ENCODE data around the gene SAE1. TPM values are rescaled to one million over a fixed set of nuclear protein-coding genes. Genes with fewer than 3 reads are reported as not detected.

The SAE1 gene
- total and polyA plus RNA-seq, 2 donors from 2014 or later: 39.5 to 49.4 TPM

DNA sequence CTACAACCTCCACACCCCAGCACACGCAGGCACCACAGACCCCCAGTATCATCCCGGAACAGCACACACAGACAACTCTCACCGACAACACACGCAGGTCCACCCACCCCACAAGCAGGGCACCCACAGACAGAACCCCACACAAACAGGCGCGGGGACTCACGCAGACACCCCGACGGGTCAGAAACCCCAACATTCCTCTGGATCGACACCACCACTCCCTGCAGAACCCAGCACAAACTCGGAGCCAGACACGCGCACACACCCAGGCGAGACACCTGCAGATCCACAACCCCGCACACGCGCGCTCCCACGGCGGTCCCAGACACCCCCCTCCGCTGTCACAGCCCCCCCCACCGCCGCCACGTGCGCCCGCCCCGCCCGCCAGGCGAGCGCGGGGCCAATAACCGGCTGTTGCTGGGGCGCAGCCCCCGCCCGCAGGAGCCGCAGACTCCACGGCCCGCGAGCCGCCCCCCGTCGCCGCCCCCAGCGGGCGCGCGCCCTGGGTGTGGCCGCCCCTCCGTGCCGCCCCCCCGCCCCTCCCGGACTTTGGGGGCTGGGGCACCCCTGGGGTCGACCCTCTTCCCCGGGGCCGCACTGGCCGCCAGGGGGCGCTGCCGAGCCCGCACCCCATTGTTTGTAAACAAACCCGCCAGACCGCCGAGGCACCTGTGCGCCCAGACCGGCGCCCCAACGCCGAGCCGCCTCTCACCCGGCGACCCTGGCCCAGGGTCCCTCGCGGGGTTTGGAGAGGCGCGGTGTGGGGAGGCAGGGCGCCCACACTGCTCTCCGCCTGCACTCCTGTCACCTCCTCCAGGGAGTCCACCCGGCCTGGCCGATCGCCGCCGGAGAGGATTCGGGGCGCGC is 99.7 kb downstream of the SAE1 start:
- peak overlapping the region; percentile 67 to 99 for H3K27ac ChIP-seq (ENCODE audit: low read depth in 2 of 2, low read length in 2 of 2)
- peaks cover 10% of the 10 kb centered on the region for H3K27me3 ChIP-seq (ENCODE audit: control insufficient read depth, insufficient read depth, low read length)
- H3K4me3 ChIP-seq (ENCODE audit: low read length in 3 of 3): peak overlapping the region; percentile 53 to 76 (median 62)
- H3K4me1 ChIP-seq (ENCODE audit: control insufficient read depth in 2 of 3, insufficient read depth in 2 of 3, low read depth in 1 of 3, low read length in 3 of 3): peaks cover 2 to 37% (median 14%) of the 10 kb centered on the region in 3 donors
- DNase-seq (peak in 4 of 5 donors; percentile 50 to 89 (median 71)), FAIRE-seq (no peak)
- no peaks in the 10 kb centered on the region for H3K9me3 ChIP-seq (ENCODE audit: control insufficient read depth in 2 of 3, insufficient read depth in 1 of 3, low read length in 3 of 3)
- H3K9ac ChIP-seq (ENCODE audit: low read length in 3 of 3): peak overlapping the region; percentile 15 to 67 (median 20)
- intact Hi-C loops (cut with DNase I): loop anchor here (10.0 kb wide), 1 partner anchor 75 kb away; no protein-coding TSS in a partner anchor
- H3K36me3 ChIP-seq (ENCODE audit: control insufficient read depth in 2 of 3, insufficient read depth in 3 of 3, low read length in 3 of 3): no peaks in the 10 kb centered on the region
- TF ChIP-seq, protein P1, sequence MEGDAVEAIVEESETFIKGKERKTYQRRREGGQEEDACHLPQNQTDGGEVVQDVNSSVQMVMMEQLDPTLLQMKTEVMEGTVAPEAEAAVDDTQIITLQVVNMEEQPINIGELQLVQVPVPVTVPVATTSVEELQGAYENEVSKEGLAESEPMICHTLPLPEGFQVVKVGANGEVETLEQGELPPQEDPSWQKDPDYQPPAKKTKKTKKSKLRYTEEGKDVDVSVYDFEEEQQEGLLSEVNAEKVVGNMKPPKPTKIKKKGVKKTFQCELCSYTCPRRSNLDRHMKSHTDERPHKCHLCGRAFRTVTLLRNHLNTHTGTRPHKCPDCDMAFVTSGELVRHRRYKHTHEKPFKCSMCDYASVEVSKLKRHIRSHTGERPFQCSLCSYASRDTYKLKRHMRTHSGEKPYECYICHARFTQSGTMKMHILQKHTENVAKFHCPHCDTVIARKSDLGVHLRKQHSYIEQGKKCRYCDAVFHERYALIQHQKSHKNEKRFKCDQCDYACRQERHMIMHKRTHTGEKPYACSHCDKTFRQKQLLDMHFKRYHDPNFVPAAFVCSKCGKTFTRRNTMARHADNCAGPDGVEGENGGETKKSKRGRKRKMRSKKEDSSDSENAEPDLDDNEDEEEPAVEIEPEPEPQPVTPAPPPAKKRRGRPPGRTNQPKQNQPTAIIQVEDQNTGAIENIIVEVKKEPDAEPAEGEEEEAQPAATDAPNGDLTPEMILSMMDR (IDR thresholded peaks at IDR 0.05; ENCODE audit: borderline replicate concordance, extremely low read depth, insufficient read depth): peak; percentile 53

DNA sequence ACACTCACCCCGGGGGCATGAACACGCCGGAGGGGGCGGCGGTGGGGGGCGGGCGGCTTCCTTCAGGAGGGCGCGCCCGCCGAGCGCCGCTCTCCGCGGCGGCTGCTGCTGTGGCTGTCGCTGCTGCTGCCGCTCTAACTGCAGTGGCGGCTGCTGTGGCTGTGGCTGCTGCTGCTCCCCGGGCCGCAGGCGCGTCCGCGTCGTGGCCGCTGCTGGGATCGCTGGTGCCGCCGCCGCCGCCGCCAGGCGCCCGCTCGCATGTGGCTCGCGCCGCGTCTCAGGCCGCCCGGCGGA is 100.2 kb downstream of the SAE1 start, which contains the start of gene BBC3:
TSS of gene BBC3 (minus strand) at position 279 of the 294 bp plus-strand sequence. CDS start 2,768 bp downstream, outside the sequence.
- peak within 1 kb of the TSS; percentile 67 to 99 for H3K27ac ChIP-seq (ENCODE audit: low read depth in 2 of 2, low read length in 2 of 2)
- no peak for DNase-seq

DNA sequence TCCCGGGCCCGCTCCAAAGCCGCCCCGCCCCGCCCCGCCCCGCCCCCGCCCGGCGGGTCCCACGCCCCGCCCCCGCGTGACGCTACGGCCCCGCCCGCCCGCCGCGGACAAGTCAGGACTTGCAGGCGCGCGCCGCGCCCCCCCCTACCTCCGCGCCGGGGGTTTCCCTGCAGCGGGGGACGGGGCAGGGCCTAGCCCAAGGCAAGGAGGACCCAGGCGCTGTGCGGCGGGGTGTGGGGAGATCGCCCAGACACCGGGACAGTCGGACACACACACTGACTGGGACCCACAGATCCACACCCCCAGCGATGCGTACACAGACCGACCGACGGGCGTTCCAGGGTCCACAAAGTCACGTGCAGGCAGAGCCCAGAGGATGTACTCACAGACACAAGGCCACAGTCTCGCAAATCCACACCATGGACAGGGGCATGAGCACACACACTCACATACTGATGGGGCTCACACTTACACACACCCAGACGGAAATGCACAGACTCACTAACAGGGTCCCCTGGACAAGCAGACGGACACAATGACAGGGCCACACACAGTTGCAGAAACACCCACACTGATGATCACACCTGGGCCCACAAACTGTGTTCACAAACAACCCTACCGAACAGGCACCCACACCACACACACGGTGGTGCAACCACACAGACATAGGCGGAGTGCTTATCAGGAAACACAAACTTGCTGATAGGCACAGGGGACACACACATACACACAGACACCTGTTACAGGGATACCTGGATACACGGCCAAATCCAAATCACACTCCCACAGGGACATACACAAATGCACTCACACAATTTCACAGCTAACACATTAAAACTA is 100.8 kb downstream of the SAE1 start:
- peaks cover 2 to 37% (median 13%) of the 10 kb centered on the region in 3 donors for H3K4me1 ChIP-seq (ENCODE audit: control insufficient read depth in 2 of 3, insufficient read depth in 2 of 3, low read depth in 1 of 3, low read length in 3 of 3)
- intact Hi-C loops (cut with DNase I): loop anchor here (10.0 kb wide), 1 partner anchor 77 kb away; no protein-coding TSS in a partner anchor
- TF ChIP-seq, protein P1 (IDR thresholded peaks at IDR 0.05; ENCODE audit: borderline replicate concordance, extremely low read depth, insufficient read depth): no peak

More for the DNA sequence above, 100.2 kb downstream of the SAE1 start, which contains the start of gene BBC3:
- Histone ChIP-seq H3K4me1 (ENCODE audit: control insufficient read depth in 2 of 3, insufficient read depth in 2 of 3, low read depth in 1 of 3, low read length in 3 of 3) (peaks cover 2 to 37% (median 14%) of the 10 kb centered on the region in 3 donors), H3K9ac (ENCODE audit: low read length in 3 of 3) (peak within 1 kb of the TSS; percentile 15 to 81 (median 67)), H3K9me3 (ENCODE audit: control insufficient read depth in 2 of 3, insufficient read depth in 1 of 3, low read length in 3 of 3) (no peaks in the 10 kb centered on the region), H3K4me3 (ENCODE audit: low read length in 3 of 3) (peak within 1 kb of the TSS; percentile 53 to 82 (median 73)), H3K36me3 (ENCODE audit: control insufficient read depth in 2 of 3, insufficient read depth in 3 of 3, low read length in 3 of 3) (no peaks in the 10 kb centered on the region), H3K27me3 (ENCODE audit: control insufficient read depth, insufficient read depth, low read length) (peaks cover 10% of the 10 kb centered on the region)
- intact Hi-C loops (cut with DNase I): loop anchor here (10.0 kb wide), 1 partner anchor 76 kb away; no protein-coding TSS in a partner anchor
- TF ChIP-seq, protein P1 (IDR thresholded peaks at IDR 0.05; ENCODE audit: borderline replicate concordance, extremely low read depth, insufficient read depth): peak; percentile 1
- FAIRE-seq: no peak

More for the DNA sequence above, 100.8 kb downstream of the SAE1 start:
- no peak for FAIRE-seq
- Histone ChIP-seq H3K9me3 (ENCODE audit: control insufficient read depth in 2 of 3, insufficient read depth in 1 of 3, low read length in 3 of 3) (no peaks in the 10 kb centered on the region), H3K4me3 (ENCODE audit: low read length in 3 of 3) (peak overlapping the region; percentile 43 to 82 (median 73)), H3K27ac (ENCODE audit: low read depth in 2 of 2, low read length in 2 of 2) (peak overlapping the region; percentile 29 to 86), H3K27me3 (ENCODE audit: control insufficient read depth, insufficient read depth, low read length) (peaks cover 10% of the 10 kb centered on the region), H3K9ac (ENCODE audit: low read length in 3 of 3) (peak overlapping the region; percentile 12 to 81 (median 53)), H3K36me3 (ENCODE audit: control insufficient read depth in 2 of 3, insufficient read depth in 3 of 3, low read length in 3 of 3) (no peaks in the 10 kb centered on the region)
- DNase-seq: peak; percentile 70 to 97 (median 91)

Measured in kidney (tissue), 14 donors.